ENCODE results near the gene TBX4. TPM values are rescaled to one million over a fixed set of nuclear protein-coding genes. Genes with fewer than 3 reads are reported as not detected.

Gene TBX4
- total and polyA plus RNA-seq, 2 of the 13 experiments (the other 11 are each of a cell fraction or from before 2014, with no cell fraction given) = 0.11 to 1.1 TPM

DNA sequence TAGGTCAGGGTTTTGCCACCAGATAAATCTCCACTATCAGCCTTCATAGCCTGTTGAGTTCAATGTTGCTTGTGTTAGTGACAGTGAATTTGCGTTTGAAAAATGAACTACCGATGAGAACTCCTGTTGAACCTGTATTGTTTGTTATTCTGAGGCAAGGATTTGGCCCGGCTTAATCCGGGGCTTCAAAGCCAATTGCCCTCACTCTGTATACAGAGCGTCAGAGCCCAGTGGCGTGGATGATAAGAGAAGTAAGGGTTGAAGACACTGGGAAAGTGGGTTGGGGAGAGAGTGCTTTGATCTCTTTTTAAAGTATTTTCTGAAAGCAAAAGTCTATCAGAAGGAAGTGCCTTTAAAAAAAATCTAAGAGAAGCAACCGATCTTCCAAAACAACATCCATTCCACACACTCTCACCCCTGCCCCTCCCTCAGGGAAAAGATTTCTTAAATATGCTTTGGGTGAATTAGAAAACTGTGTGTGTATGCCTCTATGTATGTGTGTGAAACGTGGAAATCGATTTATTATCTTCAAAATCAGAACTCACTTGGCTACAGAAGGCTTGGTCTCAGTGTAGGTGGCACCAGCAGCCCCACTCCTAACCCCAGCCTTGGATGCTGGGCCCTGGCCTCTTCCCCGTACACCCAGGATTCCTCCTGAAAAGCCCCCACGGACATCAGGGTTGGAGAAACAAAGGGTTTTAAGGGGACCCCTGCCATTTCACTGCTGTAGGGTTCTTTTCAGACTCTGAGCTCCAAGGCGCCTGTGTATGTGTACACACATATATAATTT is 8.8 kb downstream of the TBX4 start (continued):
- TF ChIP-seq ARID5B (CRISPR knock-in tag; IDR thresholded peaks at IDR 0.05) (peak; percentile 88), SNAI1 (CRISPR knock-in tag; IDR thresholded peaks at IDR 0.05; ENCODE audit: borderline replicate concordance) (no peak), RBFOX2 (IDR thresholded peaks at IDR 0.05; ENCODE audit: low read depth, low read length) (no peak), ATRX (CRISPR knock-in tag; IDR thresholded peaks at IDR 0.05; ENCODE audit: borderline replicate concordance) (no peak), YY1 (IDR thresholded peaks at IDR 0.05; ENCODE audit: insufficient read depth, insufficient replicate concordance, low read depth, low read length) (no peak), ZNF790 (CRISPR knock-in tag; IDR thresholded peaks at IDR 0.05; ENCODE audit: borderline replicate concordance) (no peak), DDIT3 (CRISPR knock-in tag; IDR thresholded peaks at IDR 0.05) (no peak), ZNF512B (CRISPR knock-in tag; IDR thresholded peaks at IDR 0.05; ENCODE audit: borderline replicate concordance) (no peak), FOXJ3 (CRISPR knock-in tag; IDR thresholded peaks at IDR 0.05; ENCODE audit: borderline replicate concordance) (peak; percentile 87; the same call in 1 of the 2 replicates), NR2F6 (IDR thresholded peaks at IDR 0.05) (peak; percentile 76), NR2F6 (CRISPR knock-in tag; IDR thresholded peaks at IDR 0.05) (peak; percentile 76), SMARCE1 (IDR thresholded peaks at IDR 0.05; ENCODE audit: borderline replicate concordance) (no peak), HNRNPH1 (optimal IDR thresholded peaks at IDR 0.05; ENCODE audit: low read depth, low read length) (no peak), HOXA7 (CRISPR knock-in tag; IDR thresholded peaks at IDR 0.05) (no peak), MED13 (CRISPR knock-in tag; IDR thresholded peaks at IDR 0.05) (0 out of 2 replicates have a peak, but pooled peaks have one; percentile 10), MNT (IDR thresholded peaks at IDR 0.05) (no peak), ZUFSP (CRISPR knock-in tag; IDR thresholded peaks at IDR 0.05; ENCODE audit: borderline replicate concordance) (no peak), WIZ (CRISPR knock-in tag; IDR thresholded peaks at IDR 0.05) (no peak), PCBP1 (IDR thresholded peaks at IDR 0.05; ENCODE audit: borderline replicate concordance, low read depth, low read length) (no peak)

All from HepG2 (cell line).